DMS79 (cell line): ENCODE results near the gene MIPOL1.
"Not testable (repeated sequence)": the region's sequence is repeated elsewhere in the genome, so short reads cannot be mapped to it uniquely, and the experiment has no call there.

Source experiments
- DNase-seq: peaks from one replicate; lab custom pipeline; 2025; lab: John Stamatoyannopoulos, UW

MIPOL1 gene

DNA sequence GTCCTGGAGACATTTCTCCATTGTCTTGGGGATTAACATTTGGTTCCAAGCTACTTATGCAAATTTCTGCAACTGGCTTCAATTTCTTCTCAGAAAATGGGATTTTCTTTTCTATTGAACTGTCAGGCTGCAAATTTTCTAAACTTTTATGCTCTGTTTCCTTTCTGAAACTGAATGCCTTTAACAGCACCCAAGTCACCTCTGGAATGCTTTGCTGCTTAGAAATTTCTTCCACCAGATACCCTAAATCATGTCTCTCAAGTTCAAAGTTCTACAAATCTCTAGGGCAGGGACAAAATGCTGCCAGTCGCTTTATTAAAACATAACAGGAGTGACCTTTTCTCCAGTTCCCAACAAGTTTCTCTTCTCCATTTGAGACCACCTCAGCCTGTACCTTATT is 264.7 kb downstream of the MIPOL1 start:
- DNase-seq, result not testable (repeated sequence)

DNA sequence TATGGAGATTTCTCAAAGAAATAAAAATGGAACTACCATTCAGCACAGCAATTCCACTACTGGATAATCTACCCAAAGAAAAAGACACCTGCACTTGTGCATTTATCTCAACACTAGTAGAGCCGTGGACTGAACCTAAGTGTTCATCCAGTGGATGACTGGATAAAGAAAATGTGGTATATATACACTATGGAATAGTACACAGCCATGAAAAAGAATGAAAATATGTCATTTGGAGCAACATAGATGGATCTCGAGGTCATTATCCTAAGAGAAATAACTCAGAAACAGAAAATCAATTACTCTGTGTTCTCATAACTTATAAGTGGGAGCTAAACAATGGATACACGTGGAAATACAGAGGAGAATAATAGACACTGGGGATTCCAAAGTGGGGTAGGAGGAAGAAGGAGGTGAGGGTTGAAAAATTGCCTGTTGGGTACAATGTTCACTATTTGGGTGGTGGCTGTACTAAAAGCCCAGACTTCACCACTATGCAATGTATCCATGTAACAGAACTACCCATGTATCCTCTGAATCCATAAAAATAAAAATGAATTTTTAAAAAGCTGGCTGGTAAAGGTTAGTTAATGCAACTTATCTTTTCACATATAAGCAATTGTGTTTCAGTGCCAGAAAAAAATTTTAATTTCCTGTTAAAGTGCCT is 266.6 kb downstream of the MIPOL1 start:
- DNase-seq, result no peak

DNA sequence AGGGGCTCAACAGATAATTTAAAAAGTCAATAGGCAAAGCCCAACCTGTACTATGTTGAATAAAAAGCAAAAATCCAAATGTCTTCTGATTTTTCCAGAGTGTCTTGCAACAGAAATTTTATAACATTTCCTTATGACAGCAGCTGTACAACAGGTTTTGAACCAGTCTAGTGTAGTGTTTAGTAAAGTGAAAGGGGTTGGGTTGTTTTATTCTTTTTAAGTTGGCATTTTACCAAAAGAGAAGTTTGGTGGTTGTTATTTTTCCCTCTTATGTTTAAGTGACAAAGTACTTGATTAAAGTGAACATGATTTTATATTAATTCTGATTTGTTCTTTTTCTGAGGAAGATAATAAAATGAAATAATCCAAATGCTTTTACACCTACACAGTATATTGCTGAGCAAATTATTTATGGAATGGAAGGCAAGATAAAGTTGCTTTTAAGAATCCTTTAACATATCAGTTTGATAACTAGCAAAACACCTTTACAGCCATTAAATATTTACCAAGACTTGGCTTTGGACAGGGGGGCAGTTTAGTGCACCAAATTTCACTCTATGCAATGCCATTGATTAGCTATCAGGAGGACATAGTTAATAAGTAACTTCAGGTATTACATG is 268.4 kb downstream of the MIPOL1 start:
- DNase-seq, result no peak

DNA sequence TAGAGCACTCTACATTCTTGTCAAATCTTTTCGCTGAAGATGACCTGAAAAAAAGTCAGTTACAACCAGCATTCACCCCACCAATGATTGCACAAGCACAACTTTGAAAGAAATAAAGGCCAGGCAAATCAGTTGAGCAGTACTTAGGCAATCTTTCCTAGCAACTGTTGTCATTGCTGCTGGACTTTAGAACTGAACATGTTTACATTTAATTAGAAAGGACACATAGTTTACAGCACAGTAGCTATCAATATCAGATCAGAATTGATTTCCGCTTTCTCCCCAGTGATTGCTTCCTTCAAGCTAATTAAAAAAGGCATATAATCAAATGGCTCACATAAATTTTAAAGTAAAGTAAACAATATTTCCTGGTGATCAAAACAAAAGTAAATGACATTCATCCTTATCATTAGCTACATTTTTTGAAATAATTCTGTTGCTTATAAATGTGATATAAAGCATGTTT is 268.9 kb downstream of the MIPOL1 start:
- DNase-seq, result no peak

DNA sequence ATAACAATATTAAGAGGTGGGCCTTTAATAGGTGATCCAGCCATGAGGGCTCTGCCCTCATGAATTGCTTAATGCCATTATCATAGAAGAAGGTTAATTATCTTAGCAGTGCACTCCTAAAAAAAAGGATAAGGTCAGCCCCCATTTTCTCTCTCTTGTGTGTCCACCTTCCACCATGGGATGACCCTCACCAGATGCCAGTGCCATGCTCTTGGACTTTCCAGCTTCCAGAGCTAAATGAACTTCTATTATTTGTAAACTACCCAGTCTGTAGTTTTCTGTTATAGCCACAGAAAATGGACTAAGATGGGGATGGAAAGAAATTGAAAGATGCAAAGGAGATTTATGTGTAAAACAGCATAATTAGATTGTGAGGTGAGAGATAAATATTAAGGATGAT is 271.9 kb downstream of the MIPOL1 start:
- DNase-seq, result no peak

DNA sequence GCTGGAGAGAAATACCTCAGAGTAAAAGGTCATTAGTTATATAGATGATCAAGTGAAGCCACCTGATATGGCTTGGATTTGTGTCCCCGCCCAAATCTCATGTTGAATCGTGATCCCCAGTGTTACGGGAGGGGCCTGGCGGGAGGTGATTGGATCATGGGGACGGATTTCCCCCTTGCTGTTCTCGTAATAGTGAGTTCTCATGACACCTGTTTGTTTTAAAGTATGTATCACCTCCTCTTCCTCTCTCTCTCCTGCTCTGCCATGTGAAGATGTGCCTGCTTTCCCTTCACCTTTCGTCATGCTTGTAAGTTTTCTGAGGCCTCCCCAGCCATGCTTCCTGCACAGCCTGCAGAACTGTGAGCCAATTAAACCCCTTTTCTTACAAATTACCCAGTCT is 272.5 kb downstream of the MIPOL1 start:
- DNase-seq, result no peak

DNA sequence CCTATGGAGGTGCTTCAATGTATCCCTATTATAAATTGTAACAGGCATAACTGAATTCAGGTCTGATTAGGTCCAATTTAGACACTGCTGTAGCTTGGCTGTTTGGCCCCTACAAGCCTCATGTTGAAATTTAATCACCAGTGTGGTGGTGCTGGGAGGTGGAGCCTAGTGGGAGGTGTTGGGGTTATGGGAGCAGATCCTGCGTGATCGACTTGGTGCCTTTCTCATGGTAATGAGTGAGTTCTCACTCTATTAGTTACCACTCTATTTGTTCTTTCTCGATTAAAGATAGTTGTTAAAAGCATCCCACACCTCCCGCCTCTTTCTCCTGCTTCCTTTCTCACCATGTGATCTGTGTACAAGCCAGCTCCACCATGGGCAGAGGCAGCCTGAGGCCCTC is 275.2 kb downstream of the MIPOL1 start:
- no peak for DNase-seq

DNA sequence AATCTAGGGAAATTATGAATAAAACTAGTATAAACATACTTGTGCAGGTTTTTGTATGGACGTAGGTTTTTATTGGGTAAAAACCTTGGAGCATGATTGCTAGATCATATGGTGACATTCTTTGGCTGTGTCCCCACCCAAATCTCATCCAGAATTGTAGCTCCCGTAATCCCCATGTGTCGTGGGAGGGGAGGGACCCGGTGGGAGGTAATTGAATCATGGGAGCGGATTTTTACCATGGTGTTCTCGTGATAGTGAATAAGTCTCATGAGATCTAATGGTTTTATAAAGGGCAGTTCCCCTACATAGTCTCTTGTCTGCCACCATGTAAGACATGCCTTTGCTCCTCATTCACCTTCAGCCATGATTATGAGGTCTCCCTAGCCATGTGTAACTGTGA is 276.5 kb downstream of the MIPOL1 start:
- no peak for DNase-seq

DNA sequence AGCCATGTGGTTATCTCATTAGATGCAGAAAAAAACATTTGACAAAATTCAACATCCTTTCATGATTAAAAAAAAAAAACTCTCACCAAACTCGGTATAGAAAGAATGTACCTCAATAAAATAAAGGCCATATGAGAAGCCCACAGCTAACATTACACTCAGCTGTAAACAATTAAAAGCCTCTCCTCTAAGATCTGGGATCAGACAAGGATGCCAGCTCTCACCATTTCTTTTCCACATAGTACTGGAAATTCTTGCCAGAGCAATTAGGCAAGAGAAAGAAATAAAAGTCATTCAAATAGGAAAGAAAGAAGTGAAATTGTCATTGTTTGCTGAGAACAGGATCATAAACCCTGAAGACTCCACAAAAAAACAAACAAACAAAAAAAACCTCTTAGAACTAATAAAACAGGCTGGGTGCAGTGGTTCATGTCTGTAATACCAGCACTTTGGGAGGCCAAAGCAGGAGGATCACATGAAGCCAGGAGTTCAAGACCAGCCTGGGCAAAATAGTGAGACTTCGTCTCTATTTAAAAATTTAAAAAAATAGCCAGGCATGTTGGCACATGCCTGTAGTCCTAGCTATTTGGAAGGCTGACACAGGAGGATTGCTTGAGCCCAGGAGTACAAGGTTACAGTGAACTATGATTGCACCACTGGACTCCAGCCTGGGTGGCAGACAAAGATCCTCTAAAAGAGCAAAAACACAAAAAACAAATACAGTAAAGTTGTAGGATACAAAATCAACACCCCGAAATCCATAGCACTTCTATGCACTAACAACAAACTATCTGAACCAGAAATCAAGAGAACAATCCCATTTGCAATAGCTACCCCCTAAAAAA is 282.9 kb downstream of the MIPOL1 start:
- no peak for DNase-seq

DNA sequence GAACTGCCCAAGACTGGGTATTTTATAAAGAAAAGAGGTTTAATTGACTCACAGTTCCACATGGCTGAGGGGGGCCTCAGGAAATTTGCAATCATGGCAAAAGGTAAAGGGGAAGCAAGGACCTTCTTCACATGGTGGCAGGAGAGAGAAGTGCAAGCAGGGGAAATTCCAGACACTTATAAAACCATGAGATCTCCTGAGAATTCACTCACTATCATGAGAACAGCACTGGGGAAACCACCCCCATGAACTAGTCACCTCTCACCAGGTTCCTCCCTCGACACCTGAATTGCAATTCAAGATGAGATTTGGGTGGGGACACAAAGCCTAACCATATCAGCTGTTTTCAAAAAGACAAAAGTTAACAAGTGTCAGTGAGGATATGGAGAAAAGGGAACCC is 284.7 kb downstream of the MIPOL1 start:
- no peak for DNase-seq

DNA sequence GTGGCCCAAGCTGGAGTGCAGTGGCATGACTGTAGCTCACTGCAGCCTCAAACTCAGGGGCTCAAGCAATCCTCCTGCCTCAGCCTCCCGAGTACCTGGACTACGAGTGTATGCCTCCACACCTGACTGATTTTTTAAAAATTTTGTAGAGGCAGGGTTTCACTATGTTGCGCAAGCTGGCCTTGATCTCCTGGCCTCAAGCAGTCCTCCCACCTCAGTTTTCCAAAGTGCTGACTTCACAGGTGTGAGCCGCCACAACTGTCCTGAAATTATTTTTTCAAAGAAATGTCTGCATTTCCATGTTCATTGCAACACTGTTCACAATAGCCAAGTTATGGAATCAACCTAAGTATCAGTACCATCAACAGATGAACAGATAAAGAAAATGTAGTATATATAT is 285.9 kb downstream of the MIPOL1 start:
- DNase-seq, result no peak

DNA sequence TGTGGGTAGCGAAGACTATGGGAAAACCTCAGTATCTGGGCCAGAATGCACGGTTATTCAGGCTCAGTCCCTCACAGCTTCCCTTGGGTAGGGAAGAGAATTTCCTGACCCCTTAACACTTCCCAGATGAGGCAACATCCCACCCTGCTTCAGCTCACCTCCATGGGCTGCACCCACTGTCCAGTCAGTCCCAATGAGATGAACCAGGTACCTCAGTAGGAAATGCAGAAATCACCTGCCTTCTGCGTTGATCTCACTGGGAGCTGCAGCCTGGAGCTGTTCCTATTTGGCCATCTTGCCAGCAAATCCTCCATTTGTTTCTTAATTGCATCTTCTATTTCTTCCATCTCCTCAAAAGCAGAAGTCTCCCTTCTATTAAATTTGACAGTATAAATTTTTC is 292.9 kb downstream of the MIPOL1 start:
- no peak for DNase-seq

DNA sequence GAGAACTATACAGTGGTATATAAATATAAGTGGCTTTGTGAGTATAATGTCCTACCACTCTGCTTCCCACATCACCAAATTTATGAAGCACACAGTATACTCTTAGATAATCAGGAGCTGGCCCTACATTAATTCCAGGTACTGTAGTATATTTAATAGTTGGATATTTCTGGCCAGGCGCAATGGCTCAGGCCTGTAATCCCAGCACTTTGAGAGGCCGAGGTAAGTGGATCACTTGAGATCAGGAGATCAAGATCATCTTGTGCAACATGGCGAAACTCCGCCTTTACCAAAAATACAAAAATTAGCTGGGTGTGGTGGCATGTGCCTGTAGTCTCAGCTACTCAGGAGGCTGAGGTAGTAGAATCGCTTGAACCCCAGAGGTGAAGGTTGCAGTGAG is 293.3 kb downstream of the MIPOL1 start:
- no peak for DNase-seq

DNA sequence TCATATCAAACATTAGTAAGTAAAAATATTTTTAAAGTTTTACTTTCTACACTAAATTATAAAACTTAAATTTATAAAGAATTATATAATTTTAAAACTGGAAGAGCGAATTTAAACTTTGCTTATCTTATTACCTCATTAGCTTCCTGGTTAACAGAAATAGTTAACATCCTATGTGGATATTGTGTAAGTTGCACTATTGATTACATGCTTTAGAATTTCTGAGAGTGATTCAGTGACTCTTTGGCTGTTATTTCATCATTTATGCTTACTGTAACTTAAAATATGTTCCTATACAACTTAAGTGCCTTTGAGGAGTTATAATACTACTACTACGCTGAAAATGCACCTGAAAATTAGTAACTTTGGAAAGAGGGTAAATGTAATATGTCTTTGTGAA is 295.9 kb downstream of the MIPOL1 start:
- no peak for DNase-seq

DNA sequence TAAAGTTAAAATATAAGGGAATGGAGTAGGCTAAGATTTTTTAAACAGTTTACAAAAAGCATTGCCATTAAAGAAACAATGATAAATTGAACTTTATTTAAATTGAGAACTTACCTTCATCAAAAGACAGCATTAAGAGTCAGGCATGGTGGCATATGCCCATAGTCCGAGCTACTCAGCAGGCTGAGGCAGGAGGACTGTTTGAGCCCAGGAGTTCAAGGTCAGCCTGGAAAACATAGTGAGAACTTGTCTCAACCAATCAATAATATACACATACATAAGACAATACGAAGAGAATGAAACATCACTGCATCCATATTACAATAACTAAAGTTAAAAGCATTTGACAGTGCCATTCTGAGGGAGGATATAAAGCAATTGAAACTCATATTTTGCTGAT is 299.7 kb downstream of the MIPOL1 start:
- no peak for DNase-seq

DNA sequence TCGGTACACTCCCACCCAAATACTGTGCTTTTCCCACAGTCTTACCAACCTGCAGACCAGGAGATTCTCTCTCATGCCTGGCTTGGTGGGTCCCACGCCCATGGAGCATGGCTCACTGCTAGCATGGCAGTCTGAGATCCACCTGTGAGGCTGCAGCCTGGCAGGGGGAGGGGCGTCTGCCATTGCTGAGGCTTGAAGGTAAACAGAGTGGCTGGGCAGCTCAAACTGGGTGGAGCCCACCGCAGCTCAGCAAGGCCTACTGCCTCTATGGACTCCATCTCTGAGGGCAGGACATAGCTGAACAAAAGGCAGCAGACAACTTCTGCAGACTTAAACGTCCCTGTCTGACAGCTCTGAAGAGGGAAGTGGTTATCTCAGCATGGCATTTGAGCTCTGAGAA is 304.1 kb downstream of the MIPOL1 start:
- DNase-seq, result no peak

DNA sequence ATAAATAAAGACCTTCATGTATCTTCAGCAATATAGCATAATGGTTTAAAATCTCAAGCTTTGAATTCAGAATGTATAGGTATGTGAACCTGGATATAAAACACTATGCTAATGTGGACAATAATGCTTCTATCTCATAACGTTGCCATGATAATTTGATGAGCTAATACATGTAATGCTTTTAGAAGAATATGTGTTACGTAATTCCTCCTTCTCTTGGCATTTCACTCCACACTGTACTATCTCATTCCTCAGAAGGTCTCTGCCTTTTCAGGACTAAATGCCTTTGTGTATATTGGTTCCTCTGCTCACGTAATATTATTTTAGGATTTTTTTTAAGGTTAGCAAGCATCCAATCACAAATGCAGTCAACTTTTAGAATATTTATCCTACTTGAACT is 310.8 kb downstream of the MIPOL1 start:
- DNase-seq, result no peak

DNA sequence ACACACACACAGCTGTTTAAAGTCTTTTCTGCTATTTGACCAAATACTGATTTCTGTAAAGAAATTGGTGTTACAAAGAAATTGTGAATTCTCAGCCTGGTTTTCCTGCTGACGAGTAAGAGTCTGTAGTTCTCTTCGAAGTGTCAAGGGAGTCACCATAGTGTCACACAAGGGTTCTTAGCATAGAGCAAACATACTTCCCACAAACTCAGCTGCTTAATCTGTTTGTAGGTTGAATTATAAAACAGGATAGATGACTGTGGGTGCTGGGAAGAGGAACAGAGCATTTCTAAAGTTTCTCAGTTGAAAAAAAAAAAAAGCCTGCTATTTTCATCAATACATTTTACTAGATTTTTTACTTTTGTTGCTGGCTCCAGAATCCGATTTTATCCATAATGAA is 314.4 kb downstream of the MIPOL1 start:
- no peak for DNase-seq

DNA sequence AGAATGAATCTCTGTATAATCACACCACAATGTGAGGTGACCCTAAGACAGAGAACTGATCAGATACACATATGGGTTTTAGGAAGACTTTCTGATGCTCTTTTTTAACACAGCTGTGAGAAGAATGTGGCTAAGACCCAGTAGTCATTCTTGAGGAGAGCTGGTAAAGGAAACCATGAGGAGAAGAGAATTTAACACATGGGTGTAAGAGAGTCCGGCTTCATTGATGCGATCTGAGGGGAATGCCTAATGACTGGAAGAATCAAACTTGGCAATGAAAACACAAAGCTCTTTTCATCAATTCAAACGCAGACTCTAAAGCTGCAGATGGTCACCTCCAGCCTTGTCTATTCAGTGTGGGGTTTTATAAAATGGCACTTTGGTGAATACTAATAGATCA is 318.0 kb downstream of the MIPOL1 start:
- no peak for DNase-seq

DNA sequence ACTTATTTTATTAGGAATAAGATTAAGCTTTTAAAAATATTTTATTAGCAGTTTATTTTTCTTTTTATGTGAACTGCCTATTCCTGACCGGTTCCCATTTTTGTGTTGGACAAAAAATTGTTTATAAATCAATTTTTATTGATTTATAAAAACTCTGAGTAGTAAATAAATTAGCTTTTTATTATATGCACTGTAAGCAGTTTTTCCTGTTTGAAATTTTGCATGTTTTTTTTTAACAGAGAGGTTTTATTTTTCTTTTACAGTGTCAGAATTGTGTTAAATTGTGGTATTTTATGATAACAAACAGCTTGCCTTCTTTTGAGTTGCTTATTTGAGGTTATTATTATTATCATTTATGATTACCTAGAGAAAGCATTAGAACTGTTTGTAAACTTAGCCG is 329.3 kb downstream of the MIPOL1 start:
- no peak for DNase-seq

DNA sequence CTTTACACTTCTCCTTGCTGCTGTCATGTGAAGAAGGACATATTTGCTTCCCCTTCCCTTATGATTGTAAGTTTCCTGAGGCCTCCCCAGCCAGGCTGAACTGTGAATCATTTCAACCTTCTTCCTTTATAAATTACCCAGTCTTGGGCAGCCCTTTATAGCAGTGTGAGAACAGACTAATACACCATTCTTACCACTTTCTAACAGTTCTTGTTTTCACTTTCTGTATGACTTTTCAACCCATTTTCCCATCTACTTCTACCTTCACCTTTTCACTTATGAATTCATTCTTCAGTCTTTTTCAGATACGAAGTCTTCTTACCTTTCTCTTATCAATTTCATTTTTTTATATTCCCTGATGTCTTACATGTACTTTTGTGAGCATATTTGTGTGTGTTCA is 342.3 kb downstream of the MIPOL1 start:
- no peak for DNase-seq

DNA sequence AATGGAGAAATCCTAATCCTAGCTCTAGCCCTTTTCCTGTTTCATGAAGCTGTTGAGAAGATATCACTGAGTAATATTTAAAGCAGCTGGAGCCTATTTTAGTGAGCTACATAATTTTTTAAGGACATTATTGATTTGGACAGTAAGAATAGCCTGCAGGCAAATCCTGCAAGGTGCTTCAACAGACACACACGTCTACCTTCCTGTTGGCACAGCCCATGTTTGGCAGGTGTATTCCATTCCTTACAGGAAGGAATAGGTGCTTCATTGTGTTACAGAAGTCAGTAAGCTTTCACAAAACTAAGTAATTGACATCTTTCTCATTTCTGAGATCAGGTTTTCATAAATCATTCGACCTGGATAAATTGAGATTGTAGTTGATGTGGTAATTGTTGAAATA is 346.7 kb downstream of the MIPOL1 start:
- peak; percentile 6 for DNase-seq

DNA sequence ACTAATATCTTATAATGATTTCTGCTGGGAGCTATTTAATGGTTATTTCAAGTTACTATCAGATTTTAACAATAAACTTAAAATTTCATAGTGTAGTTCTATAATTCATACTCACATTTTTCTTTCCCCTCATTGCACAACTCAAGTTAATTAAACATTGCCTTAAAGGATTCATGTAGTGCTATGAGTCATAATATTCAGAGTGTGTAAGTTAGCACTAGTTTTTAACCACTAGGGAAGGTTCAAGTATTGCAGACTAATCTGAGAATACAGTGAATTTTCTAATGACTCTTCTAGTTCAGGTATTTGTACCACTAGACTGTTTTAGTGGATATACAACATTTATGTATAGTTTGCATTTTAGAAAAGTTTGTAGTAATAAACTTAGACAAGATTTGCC is 347.4 kb downstream of the MIPOL1 start:
- DNase-seq, result no peak
